K562 (cell line): ENCODE results near the gene CRYZL1.

ENCODE experiments used
- CBX1 ChIP-seq: sonication (generic); IDR thresholded peaks from 2 replicates; pipeline ENCODE4 v1.6.1; 2016; ENCODE audit warnings: antibody characterized with exemption, low read depth, mild to moderate bottlenecking
- CEBPB ChIP-seq: fragments of 450-650 bp; IDR thresholded peaks from 2 replicates; pipeline ENCODE4 v1.6.1; 2016; ENCODE audit warnings: missing genetic modification characterization, missing compliant biosample characterization
- CTCF ChIP-seq, 3 experiments: IDR thresholded peaks in 2 of 3; conservative IDR thresholded peaks in 1 of 3; 2 replicates each; pipeline ENCODE4 v1.5.1; 2011 to 2012; ENCODE audit warnings: low read length in 3 of 3, mild to moderate bottlenecking in 3 of 3, control low read depth in 2 of 3, improper control_type of control experiment in 1 of 3, inconsistent platforms in 1 of 3, low read depth in 1 of 3, mixed read lengths in 1 of 3, moderate library complexity in 1 of 3; ENCODE audit not compliant: insufficient read depth in 2 of 3
- EGR1 ChIP-seq: fragments of 450-650 bp; conservative IDR thresholded peaks from 2 replicates; pipeline ENCODE4 v1.6.1; 2017; ENCODE audit warnings: mild to moderate bottlenecking
- ESRRA ChIP-seq: fragments of 450-650 bp; IDR thresholded peaks from 2 replicates; pipeline ENCODE4 v1.6.1; 2014; ENCODE audit warnings: low read depth, mild to moderate bottlenecking, moderate library complexity, borderline replicate concordance
- FOXJ3 ChIP-seq: sonication (generic); formaldehyde crosslinking; IDR thresholded peaks from 2 replicates; pipeline ENCODE4 v1.4.0; 2020; ENCODE audit warnings: mild to moderate bottlenecking, missing genetic modification reagents
- HDAC6 ChIP-seq: IDR thresholded peaks from 2 replicates; pipeline ENCODE4 v1.6.1; 2012; ENCODE audit warnings: low read depth, mild to moderate bottlenecking, control low read depth, inconsistent platforms, low read length, moderate library complexity
- MAX ChIP-seq: sonication (generic); formaldehyde crosslinking; IDR thresholded peaks from 2 replicates; pipeline ENCODE4 v1.9.0; 2022; ENCODE audit warnings: mild to moderate bottlenecking, missing genetic modification reagents
- RAD21 ChIP-seq, 2 experiments: fragments of 250-450 bp in 1 of 2; fragments of 450-650 bp in 1 of 2; sonication (Bioruptor Pico) in 1 of 2; formaldehyde crosslinking in 1 of 2; IDR thresholded peaks in 1 of 2; conservative IDR thresholded peaks in 1 of 2; 2 replicates each; pipeline versions ENCODE4 v1.4.0 to v1.8.0; 2020 to 2022; ENCODE audit warnings: mild to moderate bottlenecking in 2 of 2, moderate library complexity in 1 of 2
- SMAD1 ChIP-seq: fragments of 150-350 bp; IDR thresholded peaks from 2 replicates; pipeline ENCODE4 v1.6.1; 2014; ENCODE audit warnings: low read length, low read depth; ENCODE audit not compliant: partially characterized antibody
- SMARCA4 ChIP-seq: fragments of 450-650 bp; IDR thresholded peaks from 2 replicates; pipeline ENCODE4 v1.6.1; 2016
- SMC3 ChIP-seq: conservative IDR thresholded peaks from 2 replicates; pipeline ENCODE4 v1.6.1; 2011; ENCODE audit warnings: low read depth, low read length, improper control_type of control experiment; ENCODE audit not compliant: insufficient read depth
- TFAM ChIP-seq: fragments of 250-450 bp; sonication (Bioruptor Pico); conservative IDR thresholded peaks from 2 replicates; pipeline ENCODE4 v1.5.0; 2021; ENCODE audit warnings: mild to moderate bottlenecking, moderate library complexity
- ZFP1 ChIP-seq: fragments of 450-650 bp; formaldehyde crosslinking; IDR thresholded peaks from 2 replicates; pipeline ENCODE4 v1.4.0; 2020; ENCODE audit warnings: mild to moderate bottlenecking, mixed read lengths

- TF ChIP-seq CBX1 (no peak), CTCF (IDR thresholded peaks at IDR 0.05 in 2 of 3, conservative IDR thresholded peaks at IDR 0.05 in 1 of 3; ENCODE audit: insufficient read depth in 2 of 3, low read depth in 1 of 3, low read length in 3 of 3) (no peak), SMC3 (no peak), HDAC6 (no peak), FOXJ3 (CRISPR knock-in tag) (no peak), ESRRA (no peak), SMAD1 (no peak), MAX (CRISPR knock-in tag) (no peak), TFAM (CRISPR knock-in tag) (no peak), CEBPB (no peak), ZFP1 (no peak), SMARCA4 (no peak), EGR1 (no peak), RAD21 (CRISPR knock-in tag; conservative IDR thresholded peaks at IDR 0.05 in 1 of 2, IDR thresholded peaks at IDR 0.05 in 1 of 2) (no peak)
Observed at GRCh38 chr21:33578214-33578613, 63.3 kb downstream of the CRYZL1 start.
